Epithelial cell of proximal tubule (primary cell): ENCODE measurements around the gene TRPM1. TPM values are rescaled to one million over a fixed set of nuclear protein-coding genes. Genes with fewer than 3 reads are reported as not detected.

Experiments used
- DNase-seq: peaks from one replicate; pipeline ENCODE4 v3.0.0-alpha.2; 2011; ENCODE audit warnings: low read depth
- H3K4me3 ChIP-seq: 2 replicates; pipeline ENCODE4 v1.5.1; 2011; ENCODE audit warnings: low read depth, mild to moderate bottlenecking, low read length
- total RNA-seq: library from RNA; depleted of rRNA; stranded (reverse); fragments of >200 nt; gene quantifications from 2 replicates; pipeline ENCODE4 v1.2.3, GENCODE V29; 2015
- TF ChIP-seq, protein P1 (sequence below): conservative IDR thresholded peaks from 2 replicates; pipeline ENCODE4 v1.5.1; 2012; ENCODE audit warnings: low read depth, mild to moderate bottlenecking, low read length

TRPM1 gene
- total RNA-seq, 1 donor from 2014 or later: not detected

DNA sequence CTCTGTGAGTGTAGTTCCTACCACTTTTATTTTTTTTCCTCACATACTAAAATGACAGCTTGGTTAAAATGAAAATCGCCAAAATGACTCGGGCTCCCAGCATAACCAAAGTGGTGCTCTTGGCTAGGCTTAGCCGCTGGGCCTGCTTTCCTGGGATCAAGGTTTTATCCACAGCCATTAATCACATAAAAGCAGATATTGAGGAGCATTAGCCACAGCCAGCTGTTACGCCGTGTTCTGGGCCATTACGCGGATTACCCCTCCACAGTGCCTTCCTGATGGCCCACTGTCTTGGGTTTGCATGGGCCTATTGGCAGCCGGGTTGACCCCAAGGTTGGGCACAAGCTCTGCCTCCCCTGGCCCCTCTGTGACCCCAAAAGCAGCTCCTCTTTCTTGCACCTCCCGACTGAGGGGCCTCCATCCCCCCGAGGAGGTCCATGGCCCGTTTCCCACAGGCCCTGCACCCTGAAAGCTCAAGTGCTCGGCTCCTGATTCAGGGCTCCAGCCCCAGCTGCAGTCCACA is 30.4 kb upstream of the TRPM1 start:
- H3K4me3 ChIP-seq: no peak overlapping the region
- TF ChIP-seq, protein P1, sequence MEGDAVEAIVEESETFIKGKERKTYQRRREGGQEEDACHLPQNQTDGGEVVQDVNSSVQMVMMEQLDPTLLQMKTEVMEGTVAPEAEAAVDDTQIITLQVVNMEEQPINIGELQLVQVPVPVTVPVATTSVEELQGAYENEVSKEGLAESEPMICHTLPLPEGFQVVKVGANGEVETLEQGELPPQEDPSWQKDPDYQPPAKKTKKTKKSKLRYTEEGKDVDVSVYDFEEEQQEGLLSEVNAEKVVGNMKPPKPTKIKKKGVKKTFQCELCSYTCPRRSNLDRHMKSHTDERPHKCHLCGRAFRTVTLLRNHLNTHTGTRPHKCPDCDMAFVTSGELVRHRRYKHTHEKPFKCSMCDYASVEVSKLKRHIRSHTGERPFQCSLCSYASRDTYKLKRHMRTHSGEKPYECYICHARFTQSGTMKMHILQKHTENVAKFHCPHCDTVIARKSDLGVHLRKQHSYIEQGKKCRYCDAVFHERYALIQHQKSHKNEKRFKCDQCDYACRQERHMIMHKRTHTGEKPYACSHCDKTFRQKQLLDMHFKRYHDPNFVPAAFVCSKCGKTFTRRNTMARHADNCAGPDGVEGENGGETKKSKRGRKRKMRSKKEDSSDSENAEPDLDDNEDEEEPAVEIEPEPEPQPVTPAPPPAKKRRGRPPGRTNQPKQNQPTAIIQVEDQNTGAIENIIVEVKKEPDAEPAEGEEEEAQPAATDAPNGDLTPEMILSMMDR: no peak
- no peak for DNase-seq

DNA sequence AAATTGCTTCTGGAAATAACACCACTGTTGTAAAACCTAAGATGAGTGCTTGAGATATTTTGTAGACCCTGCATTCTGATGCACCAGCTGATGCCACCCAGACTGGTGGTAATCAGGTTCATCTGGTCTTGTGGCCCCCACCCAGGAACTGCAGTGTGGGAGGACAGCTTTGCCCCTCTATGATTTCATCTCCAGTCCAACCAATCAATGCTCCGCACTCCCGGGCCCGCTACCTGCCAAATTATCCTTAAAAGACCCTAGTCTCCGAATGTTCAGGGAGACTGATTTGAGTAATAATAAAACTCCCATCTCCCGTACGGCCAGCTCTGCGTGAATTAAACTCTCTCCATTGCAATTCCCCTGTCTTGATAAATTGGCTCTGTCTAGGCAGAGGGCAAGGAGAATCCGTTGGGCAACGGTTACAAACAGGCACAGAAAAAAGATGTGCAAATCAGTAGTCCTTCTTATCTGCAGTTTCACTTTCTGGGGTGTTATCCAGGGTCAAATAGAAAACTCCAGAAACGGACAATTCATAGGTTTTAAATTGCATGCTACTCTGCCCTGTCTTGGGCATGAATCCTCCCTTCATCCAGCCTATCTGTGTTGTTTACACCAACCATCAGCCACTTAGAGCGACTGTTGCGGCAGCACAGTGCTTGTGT is 29.2 kb upstream of the TRPM1 start:
- no peak overlapping the region for H3K4me3 ChIP-seq
- no peak for DNase-seq
- TF ChIP-seq, protein P1: no peak

GRCh38 chr15:31129769-31130303 is 28.3 kb upstream of the TRPM1 start:
- TF ChIP-seq, protein P1: no peak
- H3K4me3 ChIP-seq: no peak overlapping the region
- DNase-seq: no peak

DNA sequence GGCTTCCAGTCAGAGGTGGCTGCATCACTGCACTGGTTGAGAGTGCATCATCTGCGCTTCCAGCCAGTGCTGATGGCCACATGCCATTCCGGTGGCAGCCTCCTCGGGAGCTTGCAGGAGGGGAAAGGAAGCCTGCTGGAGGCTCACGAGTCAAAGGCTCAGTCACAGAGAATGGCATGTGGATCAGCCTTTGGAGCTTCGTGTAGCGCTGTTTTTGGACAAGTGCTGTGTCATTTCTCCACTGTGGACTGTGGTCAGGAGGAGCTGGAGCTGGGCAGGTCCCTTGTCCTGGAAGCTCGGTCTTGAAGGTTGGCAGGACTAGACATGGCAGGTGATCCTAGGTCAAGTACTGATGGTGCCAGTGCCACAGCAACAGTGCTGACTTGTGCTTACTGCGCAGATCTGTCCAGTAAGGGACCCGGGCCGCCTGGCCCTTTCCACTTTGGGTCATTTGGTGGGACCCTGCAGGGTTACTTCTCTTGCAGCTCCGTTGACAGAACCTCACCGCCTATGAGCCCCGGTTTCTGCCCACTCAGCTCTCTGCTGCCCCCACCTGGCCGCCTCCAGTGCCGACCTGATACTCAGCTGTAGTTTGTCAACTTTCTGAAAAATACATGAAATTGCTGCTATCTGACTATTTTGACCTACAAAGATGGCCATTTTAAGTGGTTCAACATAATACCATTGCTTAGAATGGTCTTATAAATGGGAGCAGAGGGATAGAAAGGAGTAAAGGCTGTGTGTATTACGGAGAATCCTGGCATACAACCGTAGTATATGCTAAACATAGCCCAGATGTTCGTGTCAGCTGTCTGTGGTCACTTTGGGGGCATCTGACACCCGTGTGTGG is 27.6 kb upstream of the TRPM1 start:
- DNase-seq: no peak
- H3K4me3 ChIP-seq: peak overlapping the region; percentile 23
- TF ChIP-seq, protein P1: peak; percentile 99

DNA sequence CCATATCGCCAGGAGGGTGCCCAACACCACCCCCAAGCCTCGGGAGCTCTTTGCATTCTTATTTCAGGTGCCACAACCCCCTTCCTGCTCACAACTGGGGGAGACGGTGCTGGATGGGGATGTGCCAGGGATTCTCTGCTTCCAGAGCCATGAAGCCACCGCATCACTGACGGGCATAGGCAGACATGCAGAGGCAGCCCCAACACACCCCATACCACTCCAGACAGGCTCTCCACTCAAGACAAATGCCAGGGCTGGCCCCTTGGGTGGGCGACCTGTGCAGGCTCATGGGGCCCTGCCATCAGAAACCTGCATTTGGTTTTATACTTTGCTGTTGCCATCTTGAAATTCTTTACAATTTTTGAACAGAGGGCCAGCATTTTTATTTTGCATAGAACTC is 27.0 kb upstream of the TRPM1 start:
- TF ChIP-seq, protein P1: no peak
- DNase-seq: no peak
- no peak overlapping the region for H3K4me3 ChIP-seq

DNA sequence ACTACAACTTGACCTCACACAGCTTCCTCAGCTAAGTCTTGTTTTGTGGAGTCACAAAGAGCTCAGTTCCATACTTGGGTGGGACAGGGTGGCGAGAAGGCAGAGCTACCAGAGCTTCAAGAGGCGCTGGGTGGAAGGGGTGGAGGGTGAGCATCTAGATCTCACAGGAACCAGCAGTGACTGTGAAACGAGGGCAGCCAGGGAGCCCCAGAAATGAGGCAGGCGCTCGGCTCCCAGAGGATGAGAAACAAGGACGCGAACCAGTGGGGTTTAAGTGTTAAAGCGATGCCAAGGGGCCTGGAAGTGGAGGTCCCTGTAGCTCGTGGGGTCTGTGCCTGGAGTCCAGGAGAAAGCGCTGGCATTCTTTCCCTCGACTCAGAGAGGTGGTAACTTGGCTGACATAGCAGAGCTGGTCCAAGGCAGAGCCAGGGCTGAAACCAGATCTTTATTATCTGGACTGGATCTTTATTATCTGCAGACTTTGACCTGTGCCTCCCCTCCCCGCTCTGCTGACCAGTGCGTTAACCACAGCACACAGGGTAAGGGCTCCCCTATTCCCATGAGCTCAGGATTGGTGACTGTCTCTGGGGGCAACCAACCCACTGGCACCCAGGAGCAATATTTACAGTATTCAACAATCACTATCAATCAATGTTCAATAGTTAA is 26.2 kb upstream of the TRPM1 start:
- no peak for DNase-seq
- H3K4me3 ChIP-seq: no peak overlapping the region
- TF ChIP-seq, protein P1: no peak
